8988T (cell line): ENCODE measurements around the gene NF1.
"Not testable (repeated sequence)": the region's sequence is repeated elsewhere in the genome, so short reads cannot be mapped to it uniquely, and the experiment has no call there.

Experiments used
- DNase-seq: peaks from one replicate; pipeline ENCODE4 v3.0.0; 2011

Gene NF1

GRCh38 chr17:31310260-31310659, 215.5 kb downstream of the NF1 start:
- DNase-seq = no peak

DNA sequence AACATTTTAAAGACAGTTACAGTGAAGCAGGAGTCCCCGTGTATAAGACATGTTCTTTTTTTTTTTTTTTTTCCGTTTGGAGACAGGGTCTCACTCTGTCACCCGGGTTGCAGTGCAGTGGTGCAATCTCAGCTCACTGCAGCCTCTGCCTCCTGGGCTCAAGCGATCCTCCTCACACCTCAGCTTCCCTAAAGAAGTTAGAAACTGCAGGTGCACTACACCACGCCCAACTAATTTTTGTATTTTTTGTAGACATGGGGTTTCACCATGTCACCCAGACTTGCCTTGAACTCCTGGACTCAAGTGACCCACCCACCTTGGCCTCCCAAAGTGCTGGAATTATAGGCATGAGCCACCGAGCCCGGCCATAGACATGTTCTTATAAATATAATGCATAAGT, 216.1 kb downstream of the NF1 start:
- DNase-seq = no peak

DNA sequence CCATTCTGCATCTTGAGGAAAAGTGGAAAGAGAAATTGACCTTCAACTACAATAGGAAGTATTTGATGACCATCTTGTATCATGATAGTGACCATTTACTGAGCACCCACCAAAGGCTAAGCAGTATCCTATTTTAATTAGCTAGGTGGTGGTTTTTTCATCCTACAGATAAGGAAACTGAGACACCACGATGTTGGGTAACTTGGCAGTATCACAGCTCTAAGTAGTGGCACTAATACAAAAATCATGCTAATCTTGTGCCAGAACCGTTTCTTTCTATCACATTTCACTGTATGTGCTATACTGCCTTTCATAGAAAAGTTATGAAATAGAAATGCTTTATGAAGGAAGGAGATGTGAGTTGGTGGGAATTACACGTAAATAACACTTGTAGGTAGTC, 216.7 kb downstream of the NF1 start:
- no peak for DNase-seq

DNA sequence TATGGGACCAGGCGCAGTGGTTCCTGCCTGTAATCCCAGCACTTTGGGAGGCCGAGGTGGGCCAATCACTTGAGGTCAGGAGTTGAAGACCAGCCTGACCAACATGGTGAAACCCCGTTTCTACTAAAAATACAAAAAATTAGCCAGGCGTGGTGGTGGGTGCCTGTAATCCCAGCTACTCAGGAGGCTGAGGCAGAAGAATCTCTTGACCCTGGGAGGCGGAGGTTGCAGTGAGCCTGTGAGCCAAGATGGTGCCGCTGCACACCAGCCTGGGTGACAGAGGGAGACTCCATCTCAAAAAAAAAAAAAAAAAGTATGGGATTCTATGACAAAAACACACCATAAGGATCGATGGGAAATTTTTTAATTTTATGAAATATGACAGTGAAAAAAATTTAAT, 217.4 kb downstream of the NF1 start:
- DNase-seq = not testable (repeated sequence)

DNA sequence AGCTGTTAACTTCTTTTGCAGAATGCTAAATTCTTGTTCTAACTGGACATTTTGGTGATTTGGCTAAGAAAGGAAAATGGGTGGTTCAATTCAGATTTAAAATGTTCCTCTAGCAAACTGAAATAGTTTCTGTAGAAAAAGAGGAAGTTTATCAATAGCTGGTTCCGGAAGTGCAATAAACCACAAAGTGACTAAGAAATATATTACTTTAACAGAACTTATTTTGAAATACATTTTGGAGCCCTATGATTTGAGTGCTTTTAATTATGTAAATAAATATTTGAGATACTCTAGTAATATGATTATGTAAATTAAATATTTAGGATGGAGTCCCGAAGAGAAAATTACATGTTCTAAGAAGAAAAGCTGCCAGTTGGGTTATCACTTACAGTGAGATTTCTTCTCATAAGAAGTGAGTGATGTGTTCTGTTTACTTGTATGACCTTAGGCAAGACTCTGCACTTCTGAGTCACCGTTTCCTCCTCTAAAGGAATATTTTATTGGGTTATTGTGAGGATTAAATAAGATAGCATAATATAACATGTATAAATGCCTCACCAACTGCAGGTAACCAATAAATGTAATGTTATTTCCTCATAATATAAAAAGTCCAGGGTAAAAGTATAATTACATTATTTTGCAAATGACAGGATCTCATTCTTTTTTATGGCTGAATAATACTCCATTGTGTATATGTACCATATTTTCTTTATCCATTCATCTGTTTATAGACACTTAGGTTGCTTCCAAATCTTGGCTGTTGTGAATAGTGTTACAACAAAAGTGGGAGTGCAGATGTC, 219.4 kb downstream of the NF1 start, which contains the start of gene EVI2B:
Gene EVI2B (minus strand): TSS at position 73 of the 800 bp plus-strand sequence. CDS start 8,445 bp downstream, outside the sequence.
- DNase-seq = no peak

DNA sequence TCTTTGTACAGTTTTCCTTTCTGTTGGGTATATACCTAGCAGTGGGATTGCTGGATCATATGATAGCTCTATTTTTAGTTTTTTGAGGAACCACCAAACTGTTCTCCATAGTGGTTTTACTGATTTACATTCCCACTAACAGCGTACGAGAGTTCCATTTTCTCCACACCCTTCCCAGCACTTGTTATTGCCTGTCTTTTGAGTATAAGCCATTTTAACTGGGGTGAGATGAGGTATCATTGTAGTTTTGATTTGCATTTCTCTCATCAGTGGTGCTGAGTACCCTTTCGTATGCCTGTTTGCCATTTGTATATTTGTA, 220.0 kb downstream of the NF1 start:
- no peak for DNase-seq

- DNase-seq = no peak
Measured at GRCh38 chr17:31318298-31318801, 223.6 kb downstream of the NF1 start.

- DNase-seq = no peak
Measured at GRCh38 chr17:31318851-31319661, 224.3 kb downstream of the NF1 start.

GRCh38 chr17:31320241-31320640, 225.5 kb downstream of the NF1 start:
- no peak for DNase-seq

GRCh38 chr17:31320791-31321190, 226.0 kb downstream of the NF1 start:
- no peak for DNase-seq

DNA sequence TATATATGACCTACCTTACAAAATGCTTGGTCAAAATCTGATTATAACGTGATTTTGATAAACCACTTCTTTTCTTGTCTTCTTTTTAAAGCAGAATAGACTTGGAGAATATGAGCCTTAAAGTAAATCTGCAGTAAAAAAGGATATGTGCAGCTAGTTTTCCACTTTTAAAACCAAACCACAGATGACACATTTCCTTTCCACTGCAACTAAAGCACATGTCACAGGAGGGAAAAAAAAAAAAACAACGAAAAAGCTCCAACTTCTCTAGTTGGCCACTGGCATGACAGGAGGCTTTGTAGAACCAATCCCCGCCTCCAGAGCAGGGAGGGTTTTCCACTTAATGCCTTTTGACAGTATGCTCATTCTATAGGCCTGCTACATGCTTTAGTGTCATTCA, 226.7 kb downstream of the NF1 start, which contains the start of gene EVI2A:
Gene EVI2A (minus strand): TSS at position 142 of the 400 bp plus-strand sequence. CDS start 2,609 bp downstream, outside the sequence.
- DNase-seq = no peak

- no peak for DNase-seq
Measured at GRCh38 chr17:31321966-31322365, 227.2 kb downstream of the NF1 start.

DNA sequence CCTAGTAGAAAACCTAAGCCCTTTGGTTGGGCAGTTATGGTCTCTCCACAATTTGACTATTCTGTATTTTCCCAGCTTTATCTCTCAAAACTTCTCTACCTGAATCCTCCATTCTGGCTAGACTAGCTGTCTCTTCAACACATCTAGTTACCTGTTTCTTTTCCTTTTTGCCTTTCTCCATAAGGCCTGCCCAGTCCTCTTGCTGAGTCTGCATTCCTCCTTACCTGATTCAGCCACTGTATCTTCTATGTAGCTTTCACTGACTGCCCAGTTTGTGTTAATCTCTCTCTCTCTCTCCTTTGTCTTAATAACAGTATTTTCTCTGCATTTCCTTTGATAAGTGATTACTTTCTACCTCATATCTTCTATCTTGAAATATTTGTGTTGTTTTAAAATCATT, 228.8 kb downstream of the NF1 start:
- no peak for DNase-seq

GRCh38 chr17:31327534-31328159, 232.9 kb downstream of the NF1 start:
- no peak for DNase-seq

GRCh38 chr17:31328160-31328535, 233.4 kb downstream of the NF1 start:
- no peak for DNase-seq

GRCh38 chr17:31329221-31329620, 234.4 kb downstream of the NF1 start:
- DNase-seq = no peak

DNA sequence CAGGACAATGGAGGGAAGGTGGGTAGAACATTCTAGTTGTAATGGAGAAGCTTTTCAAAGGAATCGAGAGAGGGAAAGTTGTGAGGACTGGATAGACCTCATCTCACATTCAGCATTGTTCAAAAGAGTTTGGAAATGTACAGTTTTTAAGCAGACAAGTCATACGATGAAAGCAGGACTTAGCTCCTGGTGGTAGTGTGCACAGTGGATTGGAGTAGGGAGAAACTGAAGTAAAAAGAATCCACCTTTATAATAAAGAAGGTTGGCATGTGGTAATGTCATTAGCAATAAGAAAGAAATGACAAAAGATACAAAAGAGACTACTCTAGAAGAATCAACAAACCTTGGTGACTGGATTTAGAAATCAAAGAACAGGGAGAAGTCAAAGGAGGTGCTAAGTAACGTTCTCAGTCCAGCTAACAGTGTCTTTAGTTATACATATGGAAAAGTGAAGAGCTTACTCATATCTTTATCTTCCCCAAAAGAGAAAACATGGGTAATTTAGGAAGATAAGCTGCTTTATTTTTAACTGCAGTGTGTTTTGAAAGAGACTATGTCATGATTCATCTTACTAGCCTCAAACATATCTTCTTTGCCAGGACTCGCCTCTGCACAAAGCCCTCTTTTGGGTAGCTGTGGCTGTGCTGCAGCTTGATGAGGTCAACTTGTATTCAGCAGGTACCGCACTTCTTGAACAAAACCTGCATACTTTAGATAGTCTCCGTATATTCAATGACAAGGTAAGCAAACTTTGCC, 245.3 kb downstream of the NF1 start:
- no peak for DNase-seq

GRCh38 chr17:31345191-31345747, 250.5 kb downstream of the NF1 start:
- not testable (repeated sequence) for DNase-seq

DNA sequence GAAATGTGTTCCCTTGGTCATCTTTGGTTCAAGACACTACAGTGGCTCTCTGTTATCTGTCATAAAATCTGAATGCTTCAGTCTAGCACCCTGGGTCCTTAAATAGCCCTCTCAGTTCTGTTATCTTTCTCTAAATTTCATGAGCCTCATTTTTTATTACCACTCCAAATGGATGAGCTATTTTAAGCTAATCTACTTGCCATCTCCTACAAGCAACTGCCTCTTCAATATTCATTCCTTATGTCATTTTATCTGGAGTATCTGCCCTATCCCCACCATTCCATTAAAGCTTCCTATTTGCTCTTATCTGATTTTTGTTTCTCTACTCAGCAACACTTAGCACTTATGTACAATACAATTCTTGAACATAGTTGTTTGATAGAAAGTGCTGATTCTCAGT, 254.7 kb downstream of the NF1 start:
- DNase-seq = no peak

DNA sequence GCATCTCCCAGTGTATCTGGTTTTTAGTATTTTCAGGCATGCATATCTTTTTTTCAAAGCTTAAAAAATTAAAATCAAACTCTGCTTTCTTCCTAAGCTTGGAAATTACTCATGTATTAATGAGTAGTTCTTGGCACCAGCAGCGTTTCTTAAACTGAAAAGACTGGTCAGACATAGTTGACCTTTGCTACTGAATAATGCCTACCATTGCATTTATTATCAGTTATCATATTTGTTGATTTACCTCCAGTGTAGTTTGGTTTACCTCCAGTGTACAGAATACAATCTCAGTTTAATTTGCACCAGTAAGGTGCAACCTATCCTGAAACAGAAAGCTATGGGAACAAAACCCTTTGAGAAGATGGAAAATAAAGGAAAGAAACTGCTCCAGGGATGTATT, 261.2 kb downstream of the NF1 start:
- DNase-seq = no peak

GRCh38 chr17:31357091-31357490, 262.3 kb downstream of the NF1 start:
- no peak for DNase-seq

- no peak for DNase-seq
Measured at GRCh38 chr17:31357839-31358394, 263.1 kb downstream of the NF1 start.
